ENCODE data around the gene PRR20C. TPM values are rescaled to one million over a fixed set of nuclear protein-coding genes. Genes with fewer than 3 reads are reported as not detected.
"Not testable (repeated sequence)": the region's sequence is repeated elsewhere in the genome, so short reads cannot be mapped to it uniquely, and the experiment has no call there.

The PRR20C gene
- total RNA-seq, 2 donors from 2014 or later = not detected

DNA sequence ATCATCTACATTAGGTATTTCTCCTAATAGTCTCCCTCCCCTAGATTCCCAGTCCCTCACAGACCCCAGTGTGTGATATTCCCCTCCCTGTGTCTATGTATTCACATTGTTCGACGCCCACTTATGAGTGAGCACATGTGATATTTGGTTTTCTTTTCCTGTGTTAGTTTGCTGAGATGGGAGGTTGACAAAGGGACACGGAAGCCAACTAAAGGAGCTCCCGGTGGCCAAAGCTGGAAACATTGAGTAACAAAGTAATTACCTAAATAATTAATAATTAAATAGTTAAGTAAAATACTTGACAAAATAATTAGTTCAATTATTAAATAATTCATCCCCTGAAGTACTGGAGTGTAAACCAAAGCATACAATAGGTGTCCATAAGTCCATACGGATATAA is 14.9 kb upstream of the PRR20C start:
- Histone ChIP-seq H3K27ac (no peak overlapping the region), H3K36me3 (no peaks in the 10 kb centered on the region), H3K9me3 (no peaks in the 10 kb centered on the region), H3K27me3 (no peaks in the 10 kb centered on the region), H3K4me3 (no peak overlapping the region), H3K4me1 (no peaks in the 10 kb centered on the region), H3K9ac (ENCODE audit: low read depth in 2 of 2, low read length in 2 of 2) (no peak overlapping the region)
- DNase-seq = no peak
- intact Hi-C loops (cut with DNase I) = no loop called here
- no peak for TF ChIP-seq CTCF (IDR thresholded peaks at IDR 0.05)

- H3K27ac ChIP-seq; DNase-seq; H3K9me3 ChIP-seq; H3K9ac ChIP-seq (ENCODE audit: low read depth in 2 of 2, low read length in 2 of 2); intact Hi-C loops (cut with DNase I); H3K36me3 ChIP-seq; H3K27me3 ChIP-seq; H3K4me3 ChIP-seq; H3K4me1 ChIP-seq: not testable (repeated sequence)
Measured at GRCh38 chr13:57139781-57140180, 14.1 kb upstream of the PRR20C start.

DNA sequence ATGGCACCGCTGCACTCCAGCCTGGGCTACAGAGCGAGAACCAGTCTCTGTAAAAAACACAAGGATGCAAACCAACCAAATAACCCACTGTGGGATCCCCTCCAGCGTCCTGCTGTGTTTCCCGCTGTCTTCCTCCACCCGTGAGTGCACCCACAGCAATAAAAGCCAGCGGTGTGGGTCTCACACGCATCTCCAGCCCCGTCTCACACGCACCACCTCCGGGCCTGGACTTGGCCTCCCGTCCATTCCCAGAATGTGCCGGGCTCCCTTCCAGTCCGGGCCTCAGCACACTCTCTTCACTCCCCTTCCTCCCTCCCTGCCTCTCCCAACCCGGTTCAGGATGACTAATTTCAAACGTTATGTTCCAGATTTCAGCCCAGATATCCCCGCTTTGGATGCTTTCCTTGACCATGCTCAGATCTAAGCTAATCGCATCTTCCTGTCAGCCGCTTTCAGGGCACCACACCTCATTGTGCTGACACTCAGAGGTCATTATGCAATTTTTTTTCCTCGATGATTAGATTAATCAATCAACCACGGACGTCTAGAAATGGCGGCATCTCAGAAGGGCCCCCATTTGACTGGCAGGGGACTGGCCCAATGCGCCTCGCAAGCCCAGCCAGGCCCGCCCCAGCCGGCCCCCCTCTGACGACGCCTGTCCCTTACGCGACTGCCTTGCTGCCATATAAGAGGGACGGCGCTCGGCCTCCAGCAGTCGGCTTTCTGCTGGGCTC is 13.5 kb upstream of the PRR20C start, which contains the start of gene PRR20A:
TSS of gene PRR20A (plus strand) at position 684 of the 734 bp plus-strand sequence. CDS start 387 bp downstream, outside the sequence.
- H3K4me3 ChIP-seq; H3K27ac ChIP-seq; H3K4me1 ChIP-seq; intact Hi-C loops (cut with DNase I); H3K9ac ChIP-seq (ENCODE audit: low read depth in 2 of 2, low read length in 2 of 2); DNase-seq; H3K9me3 ChIP-seq; H3K27me3 ChIP-seq; H3K36me3 ChIP-seq: not testable (repeated sequence)

GRCh38 chr13:57147188-57147587 is 6.7 kb upstream of the PRR20C start, which contains the start of gene PRR20B:
Gene PRR20B, plus strand, starts transcription at chr13:57147488. Its CDS starts 387 bp downstream, at chr13:57147875.
- H3K9me3 ChIP-seq; intact Hi-C loops (cut with DNase I); H3K36me3 ChIP-seq; H3K4me1 ChIP-seq; H3K27ac ChIP-seq; H3K27me3 ChIP-seq; H3K4me3 ChIP-seq; H3K9ac ChIP-seq (ENCODE audit: low read depth in 2 of 2, low read length in 2 of 2); DNase-seq: not testable (repeated sequence)

GRCh38 chr13:57148106-57148505 is 5.8 kb upstream of the PRR20C start:
- H3K9ac ChIP-seq (ENCODE audit: low read depth in 2 of 2, low read length in 2 of 2); H3K27me3 ChIP-seq; intact Hi-C loops (cut with DNase I); H3K36me3 ChIP-seq; H3K4me3 ChIP-seq; H3K27ac ChIP-seq; DNase-seq; H3K4me1 ChIP-seq; H3K9me3 ChIP-seq: not testable (repeated sequence)

GRCh38 chr13:57160332-57160731 is 6.5 kb downstream of the PRR20C start, which contains the start of gene PRR20D:
Gene PRR20D, plus strand, starts transcription at chr13:57160632. Its CDS starts 387 bp downstream, at chr13:57161019.
- H3K9ac ChIP-seq (ENCODE audit: low read depth in 2 of 2, low read length in 2 of 2); DNase-seq; H3K9me3 ChIP-seq; H3K27ac ChIP-seq; intact Hi-C loops (cut with DNase I); H3K27me3 ChIP-seq; H3K4me3 ChIP-seq; H3K4me1 ChIP-seq; H3K36me3 ChIP-seq: not testable (repeated sequence)

DNA sequence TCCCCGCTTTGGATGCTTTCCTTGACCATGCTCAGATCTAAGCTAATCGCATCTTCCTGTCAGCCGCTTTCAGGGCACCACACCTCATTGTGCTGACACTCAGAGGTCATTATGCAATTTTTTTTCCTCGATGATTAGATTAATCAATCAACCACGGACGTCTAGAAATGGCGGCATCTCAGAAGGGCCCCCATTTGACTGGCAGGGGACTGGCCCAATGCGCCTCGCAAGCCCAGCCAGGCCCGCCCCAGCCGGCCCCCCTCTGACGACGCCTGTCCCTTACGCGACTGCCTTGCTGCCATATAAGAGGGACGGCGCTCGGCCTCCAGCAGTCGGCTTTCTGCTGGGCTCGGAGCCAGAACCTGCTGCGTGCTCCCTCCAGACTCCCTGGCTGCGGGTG is 13.0 kb downstream of the PRR20C start, which contains the start of gene PRR20E:
TSS of gene PRR20E (plus strand) at position 301 of the 400 bp plus-strand sequence. CDS start 387 bp downstream, outside the sequence.
- DNase-seq; H3K4me1 ChIP-seq; intact Hi-C loops (cut with DNase I); H3K36me3 ChIP-seq; H3K9ac ChIP-seq (ENCODE audit: low read depth in 2 of 2, low read length in 2 of 2); H3K4me3 ChIP-seq; H3K27me3 ChIP-seq; H3K27ac ChIP-seq; H3K9me3 ChIP-seq: not testable (repeated sequence)

- Histone ChIP-seq H3K27ac (no peak overlapping the region), H3K4me1 (no peaks in the 10 kb centered on the region), H3K36me3 (no peaks in the 10 kb centered on the region), H3K9ac (ENCODE audit: low read depth in 2 of 2, low read length in 2 of 2) (no peak overlapping the region), H3K27me3 (no peaks in the 10 kb centered on the region), H3K4me3 (no peak overlapping the region), H3K9me3 (no peaks in the 10 kb centered on the region)
- intact Hi-C loops (cut with DNase I) = no loop called here
- DNase-seq = no peak
- TF ChIP-seq CTCF (IDR thresholded peaks at IDR 0.05) = no peak
Measured at GRCh38 chr13:57191667-57192066, 37.8 kb downstream of the PRR20C start.

Other genes with a start within 250 kb of the PRR20C start
- gene PRR20A, start 13.1 kb upstream of the PRR20C start, total RNA-seq = not detected
- not detected for gene PRR20B, start 6.6 kb upstream of the PRR20C start, total RNA-seq
- not detected for gene PRR20D, start 6.6 kb downstream of the PRR20C start, total RNA-seq
- gene PRR20E, start 13.1 kb downstream of the PRR20C start, total RNA-seq = not detected

Measured in colonic mucosa (tissue), 4 donors.